Measurements from ENCODE around the gene DAB2. TPM values are rescaled to one million over a fixed set of nuclear protein-coding genes. Genes with fewer than 3 reads are reported as not detected.

The DAB2 gene
- total RNA-seq, 1 donor from 2014 or later: 33.6 TPM

DNA sequence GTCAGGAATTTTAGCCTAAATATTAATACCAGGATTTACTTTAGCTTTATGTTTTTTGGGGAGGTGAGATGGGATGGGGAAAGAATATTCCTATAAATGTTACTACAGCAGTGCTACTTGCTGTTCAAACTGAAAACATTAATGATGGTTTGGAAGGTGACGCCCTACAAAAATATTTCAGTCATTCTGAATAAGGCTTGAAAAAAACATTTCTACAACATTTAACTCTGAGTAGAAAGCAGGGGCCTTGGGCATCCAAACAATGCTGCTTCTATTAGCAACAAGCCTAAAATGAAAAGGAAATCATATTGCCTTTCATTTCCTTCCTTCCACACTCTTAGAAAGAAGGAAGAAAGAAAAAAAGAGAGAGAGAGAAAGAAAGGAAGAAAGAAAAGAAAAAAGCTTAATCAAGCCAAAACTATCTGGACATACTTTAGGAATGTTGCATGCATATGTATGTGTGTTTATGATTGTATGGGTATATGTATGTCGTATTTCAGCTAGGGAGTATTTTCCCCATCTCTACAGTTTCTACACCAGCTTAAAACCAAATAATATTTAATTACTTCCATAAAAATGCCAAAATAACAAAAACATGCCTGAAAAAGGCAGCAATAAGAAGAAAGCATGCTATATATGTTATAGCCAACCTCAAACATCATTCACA, 16.3 kb upstream of the DAB2 start:
- no peak overlapping the region for H3K27ac ChIP-seq
- no peak for DNase-seq (ENCODE audit: low spot score in 2 of 2)
- H3K36me3 ChIP-seq: no peaks in the 10 kb centered on the region
- no peaks in the 10 kb centered on the region for H3K9me3 ChIP-seq
- peaks cover 0 to 4% of the 10 kb centered on the region in 2 donors for H3K4me1 ChIP-seq
- TF ChIP-seq, protein P1, sequence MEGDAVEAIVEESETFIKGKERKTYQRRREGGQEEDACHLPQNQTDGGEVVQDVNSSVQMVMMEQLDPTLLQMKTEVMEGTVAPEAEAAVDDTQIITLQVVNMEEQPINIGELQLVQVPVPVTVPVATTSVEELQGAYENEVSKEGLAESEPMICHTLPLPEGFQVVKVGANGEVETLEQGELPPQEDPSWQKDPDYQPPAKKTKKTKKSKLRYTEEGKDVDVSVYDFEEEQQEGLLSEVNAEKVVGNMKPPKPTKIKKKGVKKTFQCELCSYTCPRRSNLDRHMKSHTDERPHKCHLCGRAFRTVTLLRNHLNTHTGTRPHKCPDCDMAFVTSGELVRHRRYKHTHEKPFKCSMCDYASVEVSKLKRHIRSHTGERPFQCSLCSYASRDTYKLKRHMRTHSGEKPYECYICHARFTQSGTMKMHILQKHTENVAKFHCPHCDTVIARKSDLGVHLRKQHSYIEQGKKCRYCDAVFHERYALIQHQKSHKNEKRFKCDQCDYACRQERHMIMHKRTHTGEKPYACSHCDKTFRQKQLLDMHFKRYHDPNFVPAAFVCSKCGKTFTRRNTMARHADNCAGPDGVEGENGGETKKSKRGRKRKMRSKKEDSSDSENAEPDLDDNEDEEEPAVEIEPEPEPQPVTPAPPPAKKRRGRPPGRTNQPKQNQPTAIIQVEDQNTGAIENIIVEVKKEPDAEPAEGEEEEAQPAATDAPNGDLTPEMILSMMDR (IDR thresholded peaks at IDR 0.05): no peak
- H3K4me3 ChIP-seq: no peak overlapping the region
- H3K27me3 ChIP-seq: no peaks in the 10 kb centered on the region
- intact Hi-C loops (cut with DNase I): no loop called here

DNA sequence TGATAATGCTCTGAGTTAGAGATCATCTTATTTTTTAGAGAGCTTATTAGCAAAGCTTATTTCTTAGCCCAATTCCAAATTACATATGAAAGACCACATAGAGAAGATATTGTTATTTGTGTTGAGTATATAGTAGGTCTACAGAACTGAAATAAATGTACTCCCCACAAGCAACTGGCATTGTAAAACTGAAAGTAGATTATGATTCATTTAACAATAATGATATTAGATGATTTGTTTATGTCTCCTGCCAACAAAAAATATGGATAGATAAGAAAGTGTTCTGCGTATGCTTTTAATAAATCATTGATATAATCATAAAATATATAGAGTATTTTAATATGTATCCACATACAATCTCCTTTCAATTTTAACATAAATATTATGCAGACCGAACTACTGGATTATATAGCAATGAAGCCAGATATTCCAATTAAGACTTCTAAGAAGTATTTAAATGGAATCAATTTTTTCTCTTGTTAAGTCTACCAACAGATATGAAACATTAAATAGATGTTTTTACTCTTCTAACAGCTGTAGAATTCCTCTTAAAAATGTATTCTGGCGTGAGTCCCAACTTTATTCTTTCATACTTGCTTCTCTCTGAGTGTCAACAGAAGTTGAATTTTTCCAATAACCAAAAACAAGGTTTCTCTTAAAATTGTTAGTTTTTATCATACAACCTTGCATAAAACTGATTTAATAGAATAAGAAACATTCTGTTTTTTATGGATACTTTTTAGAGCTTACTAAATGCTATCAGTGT, 15.6 kb upstream of the DAB2 start:
- DNase-seq (ENCODE audit: low spot score in 2 of 2): no peak
- Histone ChIP-seq H3K4me1 (peaks cover 0 to 4% of the 10 kb centered on the region in 2 donors), H3K36me3 (no peaks in the 10 kb centered on the region), H3K27me3 (no peaks in the 10 kb centered on the region), H3K27ac (no peak overlapping the region), H3K4me3 (no peak overlapping the region), H3K9me3 (no peaks in the 10 kb centered on the region)
- TF ChIP-seq, protein P1 (IDR thresholded peaks at IDR 0.05): no peak
- intact Hi-C loops (cut with DNase I): no loop called here

GRCh38 chr5:39439582-39440162, 14.9 kb upstream of the DAB2 start:
- Histone ChIP-seq H3K4me1 (peaks cover 0 to 4% of the 10 kb centered on the region in 2 donors), H3K27me3 (no peaks in the 10 kb centered on the region), H3K9me3 (no peaks in the 10 kb centered on the region), H3K27ac (no peak overlapping the region), H3K4me3 (no peak overlapping the region), H3K36me3 (no peaks in the 10 kb centered on the region)
- TF ChIP-seq, protein P1 (IDR thresholded peaks at IDR 0.05): no peak
- intact Hi-C loops (cut with DNase I): no loop called here
- no peak for DNase-seq (ENCODE audit: low spot score in 2 of 2)

GRCh38 chr5:39437467-39437866, 12.7 kb upstream of the DAB2 start:
- Histone ChIP-seq H3K27me3 (no peaks in the 10 kb centered on the region), H3K36me3 (no peaks in the 10 kb centered on the region), H3K4me1 (peaks cover 0 to 4% of the 10 kb centered on the region in 2 donors), H3K27ac (no peak overlapping the region), H3K9me3 (no peaks in the 10 kb centered on the region), H3K4me3 (no peak overlapping the region)
- TF ChIP-seq, protein P1 (IDR thresholded peaks at IDR 0.05): no peak
- intact Hi-C loops (cut with DNase I): no loop called here
- DNase-seq (ENCODE audit: low spot score in 2 of 2): no peak

DNA sequence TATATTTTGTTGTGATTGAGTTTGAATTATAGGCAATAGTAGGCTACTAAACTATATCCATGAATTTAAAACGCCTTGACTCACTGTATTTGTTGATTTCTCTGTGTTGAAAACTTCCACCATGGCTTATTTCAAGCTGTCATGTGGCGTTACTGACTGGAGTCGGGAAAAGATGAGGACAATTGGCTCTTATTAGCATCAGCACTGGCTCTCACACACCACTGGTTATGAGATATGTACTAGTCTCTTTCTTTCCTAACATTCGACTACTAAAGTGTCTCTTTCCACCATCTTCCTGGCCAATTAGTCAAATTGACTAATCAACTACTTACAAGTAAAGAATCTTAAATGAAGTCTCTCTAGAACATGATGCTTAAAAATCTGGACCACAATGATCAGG, 9.1 kb upstream of the DAB2 start:
- Histone ChIP-seq H3K4me1 (no peaks in the 10 kb centered on the region), H3K9me3 (no peaks in the 10 kb centered on the region), H3K27ac (no peak overlapping the region), H3K4me3 (no peak overlapping the region), H3K27me3 (no peaks in the 10 kb centered on the region), H3K36me3 (no peaks in the 10 kb centered on the region)
- intact Hi-C loops (cut with DNase I): no loop called here
- TF ChIP-seq, protein P1 (IDR thresholded peaks at IDR 0.05): no peak
- no peak for DNase-seq (ENCODE audit: low spot score in 2 of 2)

Data from ascending aorta (tissue), 2 donors.